Upper lobe of right lung (tissue), 1 donor: ENCODE measurements around the gene PRSS57. TPM values are rescaled to one million over a fixed set of nuclear protein-coding genes. Genes with fewer than 3 reads are reported as not detected.
A peak's percentile ranks its signal among the peaks of the same experiment; 100 is the strongest.

Experiments used
- ATAC-seq: fragments of 200-7000 bp; cut with Tn5 transposase; one replicate; pipeline ENCODE4 v1.9.1; 2020; ENCODE audit warnings: mild to moderate bottlenecking, moderate library complexity
- DNase-seq: peaks from one replicate; pipeline ENCODE4 v3.0.0-alpha.2; 2020
- H3K27ac ChIP-seq: fragments of 200-600 bp; one replicate; pipeline ENCODE4 v1.8.0; 2022
- H3K27me3 ChIP-seq: fragments of 200-600 bp; one replicate; pipeline ENCODE4 v1.8.0; 2022; ENCODE audit warnings: mild to moderate bottlenecking
- H3K36me3 ChIP-seq: fragments of 200-600 bp; one replicate; pipeline ENCODE4 v1.8.0; 2022
- H3K4me1 ChIP-seq: fragments of 200-600 bp; one replicate; pipeline ENCODE4 v1.8.0; 2022
- H3K4me3 ChIP-seq: fragments of 200-600 bp; one replicate; pipeline ENCODE4 v1.8.0; 2022; ENCODE audit warnings: mild to moderate bottlenecking
- H3K9me3 ChIP-seq: fragments of 200-600 bp; one replicate; pipeline ENCODE4 v1.8.0; 2022
- intact Hi-C: fragments of 100-400 bp; cut with DNase I; formaldehyde crosslinking; loops from one replicate; pipeline ENCODE4 v1.11.0; 2022
- total RNA-seq: library from RNA; stranded (reverse); fragmentation: NEBNext Ultra II Directional; extraction: Animal tissue kit (Norgen Biotek cat#: 25700); gene quantifications from one replicate; pipeline ENCODE4 v1.2.1, GENCODE V29; 2021
- TF ChIP-seq, protein P1 (sequence below): fragments of 200-600 bp; IDR thresholded peaks from one replicate; pipeline ENCODE4 v1.8.0; 2022; ENCODE audit warnings: antibody characterized with exemption
- donor health status: DM: no; HTN: yes; CAD: no; lungs with severe emphysema.

The PRSS57 gene
- total RNA-seq, 1 donor from 2014 or later, result not detected

DNA sequence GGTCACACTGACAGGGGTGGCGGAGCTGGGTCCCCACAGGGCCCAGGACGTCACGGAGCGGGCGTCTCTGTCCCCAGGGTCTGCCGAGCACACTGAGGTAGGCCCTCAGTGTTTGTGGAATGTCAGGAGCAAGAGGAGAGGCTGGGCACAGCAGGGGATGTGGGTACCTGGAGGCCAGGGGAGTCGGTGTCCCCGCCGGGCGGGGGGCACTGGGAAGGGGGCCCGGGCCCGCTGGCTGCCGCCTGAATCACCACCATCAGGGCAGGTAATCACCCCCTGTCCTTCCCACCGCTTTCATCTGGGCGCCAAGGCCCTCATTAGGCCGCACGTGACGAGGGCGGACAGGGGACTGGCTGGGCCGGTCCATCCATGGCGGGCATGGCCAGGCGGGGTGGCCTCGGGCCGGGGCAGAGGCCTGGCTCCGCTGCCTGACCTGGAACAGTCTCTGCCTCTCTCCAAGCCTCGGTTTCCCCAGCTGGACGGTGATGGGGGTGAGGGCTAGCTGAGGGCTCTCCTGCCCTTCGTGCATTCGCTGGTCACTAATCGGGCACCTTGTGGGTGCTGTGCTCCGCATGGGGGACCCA lies 54.6 kb downstream of the PRSS57 start:
- no peaks in the 10 kb centered on the region for H3K27me3 ChIP-seq
- DNase-seq, result no peak

DNA sequence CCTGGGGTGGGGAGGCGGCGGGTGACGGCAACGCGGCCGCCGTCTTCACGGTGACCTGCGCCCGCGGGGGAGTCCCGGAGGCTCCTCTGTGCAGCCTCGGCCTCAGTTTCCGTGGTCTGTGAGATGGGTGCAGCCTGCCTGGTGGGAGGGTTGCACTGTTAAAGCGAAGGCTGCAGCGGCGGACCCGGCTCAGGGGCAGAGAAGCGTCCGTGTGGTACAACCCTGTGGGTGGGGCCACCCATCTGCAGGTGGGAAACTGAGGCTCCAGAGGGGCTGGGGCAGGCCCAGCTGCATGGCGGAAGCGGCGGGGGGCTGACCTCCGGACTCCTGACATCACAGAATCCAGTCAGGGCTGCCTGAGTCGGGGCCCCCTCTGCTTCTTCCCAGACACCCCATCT lies 55.1 kb downstream of the PRSS57 start:
- Histone ChIP-seq H3K27ac (no peak overlapping the region), H3K36me3 (no peaks in the 10 kb centered on the region), H3K4me3 (peak overlapping the region; percentile 44), H3K4me1 (peaks cover 10% of the 10 kb centered on the region), H3K27me3 (no peaks in the 10 kb centered on the region), H3K9me3 (no peaks in the 10 kb centered on the region)
- ATAC-seq, result no peak
- no peak for DNase-seq
- TF ChIP-seq, protein P1, sequence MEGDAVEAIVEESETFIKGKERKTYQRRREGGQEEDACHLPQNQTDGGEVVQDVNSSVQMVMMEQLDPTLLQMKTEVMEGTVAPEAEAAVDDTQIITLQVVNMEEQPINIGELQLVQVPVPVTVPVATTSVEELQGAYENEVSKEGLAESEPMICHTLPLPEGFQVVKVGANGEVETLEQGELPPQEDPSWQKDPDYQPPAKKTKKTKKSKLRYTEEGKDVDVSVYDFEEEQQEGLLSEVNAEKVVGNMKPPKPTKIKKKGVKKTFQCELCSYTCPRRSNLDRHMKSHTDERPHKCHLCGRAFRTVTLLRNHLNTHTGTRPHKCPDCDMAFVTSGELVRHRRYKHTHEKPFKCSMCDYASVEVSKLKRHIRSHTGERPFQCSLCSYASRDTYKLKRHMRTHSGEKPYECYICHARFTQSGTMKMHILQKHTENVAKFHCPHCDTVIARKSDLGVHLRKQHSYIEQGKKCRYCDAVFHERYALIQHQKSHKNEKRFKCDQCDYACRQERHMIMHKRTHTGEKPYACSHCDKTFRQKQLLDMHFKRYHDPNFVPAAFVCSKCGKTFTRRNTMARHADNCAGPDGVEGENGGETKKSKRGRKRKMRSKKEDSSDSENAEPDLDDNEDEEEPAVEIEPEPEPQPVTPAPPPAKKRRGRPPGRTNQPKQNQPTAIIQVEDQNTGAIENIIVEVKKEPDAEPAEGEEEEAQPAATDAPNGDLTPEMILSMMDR, result no peak
- intact Hi-C loops, result no loop called here

More for the DNA sequence above, 54.6 kb downstream of the PRSS57 start:
- Histone ChIP-seq H3K4me1 (peaks cover 10% of the 10 kb centered on the region), H3K27ac (no peak overlapping the region), H3K36me3 (peaks cover 2% of the 10 kb centered on the region), H3K9me3 (no peaks in the 10 kb centered on the region), H3K4me3 (no peak overlapping the region)
- no peak for ATAC-seq
- intact Hi-C loops, result no loop called here
- TF ChIP-seq, protein P1, result no peak

DNA sequence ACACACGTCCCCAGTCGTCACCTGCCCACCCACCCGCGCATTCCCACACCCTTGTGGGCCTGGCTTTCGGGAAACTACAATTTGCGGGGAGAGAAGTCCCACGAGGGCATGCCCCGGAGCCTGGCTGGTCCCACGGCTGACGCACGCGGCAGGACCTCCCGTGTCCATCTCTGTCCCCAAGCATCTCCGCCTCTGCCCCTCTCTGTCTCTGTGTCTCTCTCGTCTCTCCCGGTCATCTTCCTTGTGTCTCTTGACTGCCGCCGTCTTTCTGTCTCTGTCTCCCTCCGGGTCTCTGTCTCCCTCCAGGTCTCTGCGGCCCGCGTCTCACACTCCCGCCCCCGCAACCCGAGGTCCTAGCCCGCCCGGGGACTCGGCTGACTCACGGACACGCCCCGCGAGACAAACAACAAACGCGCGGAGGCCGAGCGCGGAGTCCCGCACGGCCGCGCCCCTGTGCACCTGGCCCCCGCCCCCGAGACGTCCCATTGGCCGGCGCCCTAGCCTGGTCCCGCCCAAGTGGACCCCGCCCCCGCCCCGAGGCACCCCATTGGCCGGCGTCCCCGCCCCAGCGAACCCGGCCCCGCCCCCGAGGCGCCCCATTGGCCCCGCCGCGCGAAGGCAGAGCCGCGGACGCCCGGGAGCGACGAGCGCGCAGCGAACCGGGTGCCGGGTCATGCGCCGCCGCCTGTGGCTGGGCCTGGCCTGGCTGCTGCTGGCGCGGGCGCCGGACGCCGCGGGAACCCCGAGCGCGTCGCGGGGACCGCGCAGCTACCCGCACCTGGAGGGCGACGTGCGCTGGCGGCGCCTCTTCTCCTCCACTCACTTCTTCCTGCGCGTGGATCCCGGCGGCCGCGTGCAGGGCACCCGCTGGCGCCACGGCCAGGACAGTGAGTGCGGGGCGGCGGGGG lies 55.7 kb downstream of the PRSS57 start, which contains the start of gene FGF22:
Gene FGF22 (plus strand): TSS at position 627 of the 908 bp plus-strand sequence. CDS start 47 bp downstream, at position 674.
- H3K9me3 ChIP-seq, result no peaks in the 10 kb centered on the region
- H3K27me3 ChIP-seq, result no peaks in the 10 kb centered on the region
- TF ChIP-seq, protein P1, result no peak
- peaks cover 11% of the 10 kb centered on the region for H3K4me1 ChIP-seq
- DNase-seq, result peak; percentile 96
- H3K27ac ChIP-seq, result no peak within 1 kb of the TSS
- ATAC-seq, result peak; percentile 95
- intact Hi-C loops, result no loop called here
- peak within 1 kb of the TSS; percentile 52 for H3K4me3 ChIP-seq
- H3K36me3 ChIP-seq, result no peaks in the 10 kb centered on the region

DNA sequence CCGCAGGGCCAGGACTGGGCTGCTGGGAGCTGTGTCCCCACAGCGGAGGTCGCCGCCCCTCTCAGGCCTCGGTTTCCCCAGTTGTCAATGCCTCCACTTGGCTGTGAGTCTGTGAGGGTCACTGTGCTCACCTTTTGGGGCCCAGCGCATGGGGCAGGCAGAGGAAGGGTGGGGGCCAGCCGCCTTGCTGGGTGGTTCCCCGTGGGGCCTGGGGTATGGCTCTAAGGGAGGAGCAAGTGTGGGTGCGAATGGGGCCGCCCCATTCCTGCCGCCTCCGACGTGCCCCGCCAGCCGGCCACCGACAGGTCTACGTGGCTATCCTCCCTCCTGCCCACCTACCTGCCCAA lies 56.4 kb downstream of the PRSS57 start:
- ATAC-seq, result no peak
- H3K9me3 ChIP-seq, result no peaks in the 10 kb centered on the region
- no peaks in the 10 kb centered on the region for H3K27me3 ChIP-seq
- intact Hi-C loops, result no loop called here
- TF ChIP-seq, protein P1, result no peak
- no peak for DNase-seq
- peak overlapping the region; percentile 52 for H3K4me3 ChIP-seq
- no peak overlapping the region for H3K27ac ChIP-seq
- H3K36me3 ChIP-seq, result no peaks in the 10 kb centered on the region
- H3K4me1 ChIP-seq, result peaks cover 17% of the 10 kb centered on the region

Other genes with a start within 250 kb of the PRSS57 start
- gene SHC2, start 234.4 kb downstream of the PRSS57 start, total RNA-seq, result 37.8 TPM
- 1.2 TPM for gene MADCAM1, start 199.0 kb downstream of the PRSS57 start, total RNA-seq
- 19.9 TPM for gene TPGS1, start 188.0 kb downstream of the PRSS57 start, total RNA-seq
- 40.9 TPM for gene CDC34, start 163.7 kb downstream of the PRSS57 start, total RNA-seq
- gene GZMM, start 151.4 kb downstream of the PRSS57 start, total RNA-seq, result 2.9 TPM
- gene BSG, start 122.9 kb downstream of the PRSS57 start, total RNA-seq, result 359 TPM
- gene HCN2, start 105.6 kb downstream of the PRSS57 start, total RNA-seq, result 0.52 TPM
- gene POLRMT, start 61.9 kb downstream of the PRSS57 start, total RNA-seq, result 36.0 TPM
- 0.52 TPM for gene FGF22, start 55.6 kb downstream of the PRSS57 start, total RNA-seq
- gene RNF126, start 32.2 kb downstream of the PRSS57 start, total RNA-seq, result 32.9 TPM
- 114 TPM for gene FSTL3, start 19.1 kb downstream of the PRSS57 start, total RNA-seq
- 56.9 TPM for gene PALM, start 13.5 kb upstream of the PRSS57 start, total RNA-seq
- 15.9 TPM for gene MISP, start 55.7 kb upstream of the PRSS57 start, total RNA-seq
- gene PTBP1, start 102.0 kb upstream of the PRSS57 start, total RNA-seq, result 245 TPM
- gene PLPPR3, start 126.5 kb upstream of the PRSS57 start, total RNA-seq, result 0.46 TPM
- gene AZU1, start 132.4 kb upstream of the PRSS57 start, total RNA-seq, result 0.75 TPM
- not detected for gene PRTN3, start 145.5 kb upstream of the PRSS57 start, total RNA-seq
- 0.52 TPM for gene ELANE, start 156.9 kb upstream of the PRSS57 start, total RNA-seq
- gene CFD, start 164.2 kb upstream of the PRSS57 start, total RNA-seq, result 153 TPM
- 51.8 TPM for gene MED16, start 197.7 kb upstream of the PRSS57 start, total RNA-seq
- gene RNU6-9, start 198.0 kb upstream of the PRSS57 start, total RNA-seq, result not detected
- 50.7 TPM for gene R3HDM4, start 217.8 kb upstream of the PRSS57 start, total RNA-seq
- not detected for gene KISS1R, start 221.9 kb upstream of the PRSS57 start, total RNA-seq
- gene ARID3A, start 230.6 kb upstream of the PRSS57 start, total RNA-seq, result 16.1 TPM